OCI-LY7 (cell line): ENCODE measurements around the gene PM20D1.

Source experiments
- CTCF ChIP-seq: fragments of 200-600 bp; sonication (generic); conservative IDR thresholded peaks from 2 replicates; pipeline ENCODE4 v1.5.1; 2014; ENCODE audit warnings: mild to moderate bottlenecking, antibody characterized with exemption, low read length, moderate library complexity, mixed read lengths
- EZH2phosphoT487 ChIP-seq: fragments of 200-600 bp; sonication (generic); IDR thresholded peaks from 2 replicates; pipeline ENCODE4 v1.6.1; 2018; ENCODE audit warnings: low read depth, borderline replicate concordance, mild to moderate bottlenecking, mixed run types, antibody characterized with exemption, low read length, moderate library complexity, mixed read lengths

GRCh38 chr1:205802060-205802459, 47.9 kb downstream of the PM20D1 start:
- TF ChIP-seq EZH2phosphoT487 (no peak), CTCF (no peak)
